IPS DF 4.7 (cell line): ENCODE measurements around the gene RGS10.
"Not testable (repeated sequence)": the region's sequence is repeated elsewhere in the genome, so short reads cannot be mapped to it uniquely, and the experiment has no call there.

Experiments
- DNase-seq: peaks from one replicate; pipeline ENCODE4 v3.0.0-alpha.2; 2013; ENCODE audit warnings: low spot score; ENCODE audit errors: extremely low read depth

RGS10 gene

GRCh38 chr10:119538632-119539358 is 3.7 kb downstream of the RGS10 start:
- no peak for DNase-seq

- DNase-seq, result no peak
Measured at GRCh38 chr10:119537953-119538630, 4.4 kb downstream of the RGS10 start.

- no peak for DNase-seq
Measured at GRCh38 chr10:119536508-119537025, 6.0 kb downstream of the RGS10 start.

GRCh38 chr10:119535837-119536507 is 6.5 kb downstream of the RGS10 start:
- no peak for DNase-seq

- no peak for DNase-seq
Measured at GRCh38 chr10:119535305-119535704, 7.2 kb downstream of the RGS10 start.

DNA sequence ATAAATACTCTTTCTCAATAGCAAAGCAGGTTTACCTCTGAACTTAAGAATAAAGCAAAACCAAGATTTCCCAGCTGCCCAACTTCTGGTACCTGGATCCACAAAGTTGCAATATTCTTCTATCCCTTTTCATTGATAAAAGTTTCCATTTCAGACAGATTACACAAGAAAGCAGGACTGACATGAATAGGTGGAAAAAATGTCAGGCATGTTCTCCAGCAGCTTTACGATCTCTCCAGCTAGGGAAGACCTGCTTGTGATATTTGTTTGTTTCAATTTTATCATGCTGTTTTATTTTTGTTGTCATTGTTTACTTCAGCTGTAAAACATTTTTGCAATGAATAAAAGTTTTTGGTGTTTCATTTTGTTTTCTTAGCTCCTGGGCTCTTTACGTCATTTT is 9.0 kb downstream of the RGS10 start:
- DNase-seq, result no peak

DNA sequence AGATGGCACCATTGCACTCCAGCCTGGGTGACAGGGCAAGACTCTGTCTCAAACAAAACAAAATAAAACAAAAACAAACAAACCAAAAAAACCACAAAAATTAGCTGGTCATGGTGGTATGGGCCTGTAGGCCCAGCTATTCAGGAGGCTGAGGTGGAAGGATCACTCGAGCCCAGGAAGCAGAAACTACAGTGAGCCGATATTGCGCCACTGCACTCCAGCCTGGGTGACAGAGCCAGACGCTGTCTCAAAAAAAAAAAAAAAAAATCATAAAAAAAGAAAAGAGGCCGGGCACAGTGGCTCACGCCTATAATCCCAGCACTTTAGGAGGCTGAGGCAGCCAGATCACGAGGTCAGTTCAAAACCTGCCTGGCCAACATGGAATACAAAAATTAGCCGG is 9.7 kb downstream of the RGS10 start:
- not testable (repeated sequence) for DNase-seq

- not testable (repeated sequence) for DNase-seq
Measured at GRCh38 chr10:119532251-119532650, 10.3 kb downstream of the RGS10 start.

- DNase-seq, result no peak
Measured at GRCh38 chr10:119531067-119531466, 11.5 kb downstream of the RGS10 start.

DNA sequence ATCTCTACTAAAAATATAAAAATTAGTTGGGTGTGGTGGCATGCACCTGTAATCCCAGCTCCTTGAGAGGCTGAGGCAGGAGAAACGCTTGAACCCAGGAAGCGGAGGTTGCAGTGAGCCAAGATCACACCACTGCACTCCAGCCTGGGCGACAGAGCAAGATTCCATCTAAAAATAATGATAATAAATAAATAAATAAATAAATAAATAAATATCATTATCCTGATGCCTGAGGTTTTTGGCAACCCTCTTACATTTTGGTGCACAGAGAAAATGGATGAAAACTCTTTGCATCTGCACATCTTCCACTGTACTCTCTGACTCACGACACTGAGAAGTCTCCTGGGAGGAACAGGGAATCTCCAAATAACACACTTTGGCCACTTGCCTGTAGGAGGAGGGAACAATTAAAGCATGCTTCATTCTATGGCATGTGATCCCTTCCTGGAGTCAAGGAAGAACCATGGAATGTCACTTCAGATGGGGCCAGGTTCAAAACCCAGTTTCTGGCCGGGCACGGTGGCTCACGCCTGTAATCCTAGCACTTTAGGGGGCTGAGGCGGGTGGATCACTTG is 13.8 kb downstream of the RGS10 start:
- not testable (repeated sequence) for DNase-seq

DNA sequence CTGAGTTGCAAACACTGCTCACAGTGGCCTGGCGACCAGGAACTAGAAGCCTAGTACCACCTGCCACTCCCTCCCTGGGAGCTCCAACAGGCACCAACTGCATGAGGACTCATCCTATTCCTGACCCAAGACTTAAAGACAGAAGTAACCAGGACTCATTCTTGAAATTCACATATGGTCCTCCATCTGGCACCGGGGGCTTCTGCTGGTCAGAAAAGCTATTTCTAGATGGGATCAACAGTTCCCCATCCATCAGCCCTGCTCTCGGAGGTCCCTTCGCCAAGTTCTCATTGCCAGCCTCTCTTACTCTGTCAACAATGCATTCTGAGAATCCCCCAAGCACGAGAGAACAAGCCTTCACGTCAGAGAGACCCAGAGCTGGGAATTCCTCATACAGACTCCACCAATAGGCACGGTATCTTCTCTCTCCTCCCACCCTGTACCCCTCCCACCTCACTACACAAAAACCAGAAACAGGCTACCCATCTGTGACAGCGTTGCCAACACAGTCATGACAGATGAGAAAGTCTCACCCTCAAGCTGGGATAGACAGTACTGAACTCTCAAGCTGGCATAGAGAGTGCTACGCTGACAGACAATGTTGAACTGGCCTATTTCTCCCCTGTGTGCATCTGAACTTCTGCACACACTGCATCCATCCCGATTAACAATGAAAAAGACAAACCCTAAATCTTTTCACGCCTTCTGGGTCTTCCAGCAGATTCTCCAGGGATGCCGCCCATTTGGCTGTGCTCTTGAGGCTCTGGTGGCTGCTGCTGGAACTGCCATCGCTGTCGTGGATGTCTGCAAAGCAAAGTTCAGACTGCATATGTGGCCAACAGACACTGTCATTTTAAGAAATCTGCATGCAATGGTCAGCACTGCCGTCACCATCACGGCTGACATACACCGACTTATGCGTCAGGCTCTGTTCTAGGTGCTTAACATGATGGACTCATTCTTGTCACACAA is 15.6 kb downstream of the RGS10 start:
- DNase-seq, result no peak

DNA sequence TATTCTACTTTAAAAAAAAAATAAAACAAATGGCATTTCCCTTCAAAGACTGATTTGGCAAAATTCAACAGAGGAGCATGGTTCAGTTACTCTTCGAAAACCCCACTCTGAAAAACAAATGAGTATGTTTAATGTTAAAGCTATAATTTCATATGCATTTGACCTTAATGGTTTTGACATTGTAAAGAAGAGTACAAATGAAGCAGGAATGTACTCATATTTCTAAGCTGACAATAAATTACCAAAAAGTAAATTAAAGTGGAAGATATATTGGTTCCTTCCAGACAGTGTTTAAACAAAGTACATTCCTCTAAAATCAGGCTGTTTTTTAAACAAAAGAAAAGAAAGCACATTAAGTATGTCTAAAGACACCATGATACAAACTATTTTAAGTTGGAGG is 16.4 kb downstream of the RGS10 start:
- no peak for DNase-seq

- no peak for DNase-seq
Measured at GRCh38 chr10:119525116-119525515, 17.4 kb downstream of the RGS10 start.

- DNase-seq, result no peak
Measured at GRCh38 chr10:119524720-119525070, 17.8 kb downstream of the RGS10 start.

DNA sequence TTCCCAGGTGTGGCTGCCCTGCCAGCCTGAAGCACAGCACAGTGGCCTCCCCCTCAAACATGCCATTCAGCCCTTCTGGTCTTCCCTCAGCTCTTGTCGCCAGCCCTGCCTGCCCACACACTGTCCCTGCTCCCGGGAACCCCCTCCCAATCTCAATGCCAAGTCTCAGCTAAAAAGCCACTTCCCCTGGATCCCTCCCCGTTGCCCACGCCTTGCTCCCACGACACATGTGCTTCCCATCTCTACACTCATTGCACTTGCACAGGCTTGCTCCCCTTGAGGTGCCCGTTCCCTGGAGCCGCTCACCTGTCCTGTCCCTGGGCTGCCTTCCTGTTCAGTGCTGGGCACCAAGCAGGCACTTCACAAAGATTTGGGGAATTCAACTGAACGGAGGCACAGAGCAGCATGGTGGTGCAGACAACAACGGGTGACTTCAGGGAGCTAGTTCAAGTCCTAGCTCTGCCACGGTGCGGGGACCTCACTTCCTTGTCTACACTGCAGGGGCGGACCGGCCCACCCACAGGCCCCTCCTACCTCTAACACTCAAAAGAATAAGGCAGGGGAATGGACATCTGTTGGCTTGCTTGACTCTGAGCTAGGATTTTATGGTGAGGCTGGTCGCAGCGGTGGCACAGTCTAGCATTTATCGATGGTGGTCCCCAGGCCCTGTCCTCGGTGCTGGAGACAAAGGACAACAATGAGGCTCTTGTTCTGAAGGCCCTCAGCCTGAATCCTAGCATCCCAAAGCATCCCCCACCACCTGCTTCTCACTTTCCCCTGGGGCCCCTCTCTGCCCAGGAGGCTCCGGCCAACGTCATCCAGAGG is 18.4 kb downstream of the RGS10 start:
- no peak for DNase-seq

DNA sequence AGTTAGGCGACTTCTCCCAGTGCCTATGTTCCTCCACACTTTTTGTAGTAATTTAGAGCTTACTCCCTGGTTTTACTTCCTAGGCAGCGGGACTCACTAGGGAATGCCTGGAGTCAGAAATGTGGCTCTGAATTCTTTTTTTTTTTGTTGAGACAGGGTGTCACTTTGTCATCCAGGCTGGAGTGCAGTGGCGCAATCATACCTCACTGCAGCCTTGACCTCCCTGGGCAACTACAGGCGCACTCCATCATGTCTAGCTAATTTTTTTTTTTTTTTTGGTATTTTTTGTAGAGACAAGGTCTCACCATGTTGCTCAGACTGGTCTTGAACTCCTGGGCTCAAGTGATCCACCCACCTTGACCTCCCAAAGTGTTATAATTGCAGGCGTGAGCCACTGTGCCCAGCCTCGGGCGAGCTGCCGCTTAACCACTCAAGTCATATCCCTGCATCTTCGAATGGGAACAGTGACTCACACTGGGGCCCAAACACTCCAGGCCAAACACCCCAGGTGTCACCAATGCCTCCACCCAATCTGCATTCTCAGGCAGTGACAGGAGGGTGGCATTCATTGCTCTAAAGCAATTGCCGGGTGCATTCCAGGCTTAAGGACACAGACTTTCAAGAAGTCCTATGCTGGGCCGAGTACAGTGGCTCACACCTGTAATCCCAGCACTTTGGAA is 19.6 kb downstream of the RGS10 start:
- DNase-seq, result no peak

DNA sequence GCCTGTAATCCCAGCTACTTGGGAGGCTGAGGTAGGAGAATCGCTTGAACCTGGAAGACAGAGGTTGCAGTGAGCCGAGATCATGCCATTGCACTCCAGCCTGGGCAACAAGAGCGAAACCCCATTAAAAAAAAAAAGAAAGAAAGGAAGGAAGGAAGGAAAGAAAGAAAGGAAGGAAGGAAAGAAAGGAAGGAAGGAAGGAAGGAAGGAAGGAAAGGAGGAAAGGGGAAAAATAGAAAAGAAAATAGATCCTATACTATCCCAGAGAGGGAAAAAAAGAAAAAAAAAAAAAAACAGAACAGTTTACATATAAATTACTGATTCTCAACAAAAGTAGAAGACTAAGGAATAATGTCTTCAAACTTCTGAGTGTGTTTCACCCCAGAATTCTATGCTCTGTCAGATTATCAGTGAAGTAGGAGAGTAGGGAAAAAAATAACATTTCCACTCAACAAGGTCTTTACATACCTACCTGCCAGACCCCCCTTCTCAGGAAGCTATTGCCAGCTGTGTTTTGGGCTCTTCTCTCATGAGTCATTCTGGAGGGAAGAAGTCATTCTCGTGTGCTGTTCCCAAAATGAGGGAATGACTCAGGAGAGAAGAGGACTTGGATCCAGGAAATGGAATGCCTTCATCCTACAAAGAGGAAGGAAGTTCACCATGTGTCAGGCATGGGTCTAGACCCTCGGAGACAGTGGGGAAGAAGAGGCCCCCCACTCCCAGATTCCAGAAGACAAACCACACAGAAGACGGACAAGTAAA is 20.9 kb downstream of the RGS10 start:
- DNase-seq, result no peak

GRCh38 chr10:119520283-119520682 is 22.2 kb downstream of the RGS10 start:
- DNase-seq, result no peak

DNA sequence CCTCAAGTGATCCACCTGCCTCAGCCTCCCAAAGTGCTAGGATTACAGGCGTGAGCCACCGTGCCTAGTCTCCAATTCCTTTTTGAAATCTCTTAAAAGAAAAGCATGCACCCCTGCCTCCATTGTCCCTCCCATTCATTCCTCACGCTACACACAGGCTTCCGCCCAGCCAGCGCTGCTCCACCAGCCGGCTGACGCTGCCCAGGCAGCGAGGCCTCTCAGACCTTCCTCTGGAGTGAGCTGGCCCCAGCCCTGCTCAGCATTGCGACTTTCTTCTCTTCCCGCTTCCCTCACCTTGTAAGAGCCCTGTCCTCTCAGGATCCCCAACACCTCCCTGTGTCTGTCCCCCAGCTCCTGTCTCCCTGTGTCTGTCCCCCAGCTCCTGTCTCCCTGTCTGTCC is 23.6 kb downstream of the RGS10 start:
- DNase-seq, result no peak
